HEK293 (cell line): ENCODE measurements around the gene ZNF335.

Experiments used
- EGR2 ChIP-seq: fragments of 450-650 bp; formaldehyde crosslinking; IDR thresholded peaks from 2 replicates; pipeline ENCODE4 v1.5.1; 2016; ENCODE audit warnings: low read depth, missing biosample characterization, missing genetic modification characterization
- GLI4 ChIP-seq: fragments of 450-650 bp; formaldehyde crosslinking; IDR thresholded peaks from 2 replicates; pipeline ENCODE4 v1.5.1; 2016; ENCODE audit warnings: missing biosample characterization, missing genetic modification characterization
- GLIS2 ChIP-seq: fragments of 450-650 bp; formaldehyde crosslinking; IDR thresholded peaks from 2 replicates; pipeline ENCODE4 v1.5.1; 2016; ENCODE audit warnings: missing biosample characterization, missing genetic modification characterization
- PBX3 ChIP-seq: sonication (generic); formaldehyde crosslinking; IDR thresholded peaks from 2 replicates; pipeline ENCODE4 v1.8.1; 2022; ENCODE audit warnings: mild to moderate bottlenecking, moderate library complexity, missing genetic modification reagents
- SETDB1 ChIP-seq: IDR thresholded peaks from one replicate; pipeline ENCODE4 v1.6.1; 2017; ENCODE audit warnings: mild to moderate bottlenecking, low read length, moderate library complexity, mixed read lengths; ENCODE audit not compliant: insufficient read length
- YY1 ChIP-seq: fragments of 450-650 bp; formaldehyde crosslinking; IDR thresholded peaks from 2 replicates; pipeline ENCODE4 v1.5.1; 2018; ENCODE audit warnings: missing biosample characterization, missing genetic modification characterization
- ZBTB1 ChIP-seq: fragments of 450-650 bp; formaldehyde crosslinking; IDR thresholded peaks from 2 replicates; pipeline ENCODE4 v1.5.1; 2016; ENCODE audit warnings: missing biosample characterization, missing genetic modification characterization
- ZBTB7A ChIP-seq: fragments of 450-650 bp; formaldehyde crosslinking; IDR thresholded peaks from 2 replicates; pipeline ENCODE4 v1.5.1; 2016; ENCODE audit warnings: low read depth, missing biosample characterization, missing genetic modification characterization
- ZFP37 ChIP-seq: fragments of 450-650 bp; formaldehyde crosslinking; IDR thresholded peaks from 2 replicates; pipeline ENCODE4 v1.5.1; 2016; ENCODE audit warnings: missing biosample characterization, missing genetic modification characterization
- ZNF121 ChIP-seq: fragments of 450-650 bp; formaldehyde crosslinking; IDR thresholded peaks from 2 replicates; pipeline ENCODE4 v1.5.1; 2016; ENCODE audit warnings: missing biosample characterization, missing genetic modification characterization
- ZNF157 ChIP-seq: fragments of 450-650 bp; formaldehyde crosslinking; IDR thresholded peaks from 2 replicates; pipeline ENCODE4 v1.5.1; 2016; ENCODE audit warnings: missing biosample characterization, missing genetic modification characterization
- ZNF169 ChIP-seq: fragments of 450-650 bp; formaldehyde crosslinking; IDR thresholded peaks from 2 replicates; pipeline ENCODE4 v1.5.1; 2016; ENCODE audit warnings: missing biosample characterization, missing genetic modification characterization
- ZNF280C ChIP-seq: fragments of 450-650 bp; formaldehyde crosslinking; IDR thresholded peaks from 2 replicates; pipeline ENCODE4 v1.5.1; 2016; ENCODE audit warnings: missing biosample characterization, missing genetic modification characterization
- ZNF324 ChIP-seq: fragments of 450-650 bp; formaldehyde crosslinking; IDR thresholded peaks from 2 replicates; pipeline ENCODE4 v1.5.1; 2016; ENCODE audit warnings: missing biosample characterization, missing genetic modification characterization
- ZNF341 ChIP-seq: fragments of 450-650 bp; formaldehyde crosslinking; IDR thresholded peaks from 2 replicates; pipeline ENCODE4; 2016; ENCODE audit warnings: low read depth, missing biosample characterization, missing genetic modification characterization
- ZNF37A ChIP-seq: fragments of 450-650 bp; IDR thresholded peaks from 2 replicates; pipeline ENCODE4 v1.5.1; 2018; ENCODE audit warnings: missing biosample characterization, missing genetic modification characterization
- ZNF473 ChIP-seq: fragments of 450-650 bp; formaldehyde crosslinking; IDR thresholded peaks from 2 replicates; pipeline ENCODE4 v1.5.1; 2017; ENCODE audit warnings: missing biosample characterization, missing genetic modification characterization
- ZNF555 ChIP-seq: fragments of 450-650 bp; formaldehyde crosslinking; conservative IDR thresholded peaks from 2 replicates; pipeline ENCODE4 v1.5.1; 2017; ENCODE audit warnings: missing biosample characterization, mild to moderate bottlenecking, missing genetic modification characterization, inconsistent platforms
- ZNF558 ChIP-seq: fragments of 450-650 bp; formaldehyde crosslinking; IDR thresholded peaks from 2 replicates; pipeline ENCODE4 v1.5.1; 2016; ENCODE audit warnings: missing biosample characterization, missing genetic modification characterization
- ZNF621 ChIP-seq: fragments of 450-650 bp; formaldehyde crosslinking; IDR thresholded peaks from 2 replicates; pipeline ENCODE4 v1.5.1; 2017; ENCODE audit warnings: missing biosample characterization, missing genetic modification characterization
- ZNF701 ChIP-seq: fragments of 450-650 bp; formaldehyde crosslinking; IDR thresholded peaks from 2 replicates; pipeline ENCODE4 v1.5.1; 2016; ENCODE audit warnings: missing biosample characterization, missing genetic modification characterization
- ZNF791 ChIP-seq: fragments of 450-650 bp; formaldehyde crosslinking; IDR thresholded peaks from 2 replicates; pipeline ENCODE4 v1.5.1; 2016; ENCODE audit warnings: missing biosample characterization, missing genetic modification characterization
- ZNF843 ChIP-seq: fragments of 450-650 bp; formaldehyde crosslinking; IDR thresholded peaks from 2 replicates; pipeline ENCODE4 v1.5.1; 2016; ENCODE audit warnings: missing biosample characterization, missing genetic modification characterization
- ZSCAN30 ChIP-seq: fragments of 450-650 bp; IDR thresholded peaks from 2 replicates; pipeline ENCODE4 v1.5.1; 2018; ENCODE audit warnings: missing biosample characterization, mild to moderate bottlenecking, missing genetic modification characterization, moderate library complexity
- ZSCAN5A ChIP-seq: fragments of 450-650 bp; formaldehyde crosslinking; IDR thresholded peaks from 2 replicates; pipeline ENCODE4 v1.5.1; 2016; ENCODE audit warnings: missing biosample characterization, missing genetic modification characterization
- TF ChIP-seq, protein P1 (sequence below): fragments of 450-650 bp; formaldehyde crosslinking; IDR thresholded peaks from 2 replicates; pipeline ENCODE4 v1.5.1; 2017; ENCODE audit warnings: missing biosample characterization, missing genetic modification characterization
- TF ChIP-seq, protein P2 (sequence below): fragments of 450-650 bp; formaldehyde crosslinking; IDR thresholded peaks from 2 replicates; pipeline ENCODE4 v1.5.0; 2017; ENCODE audit warnings: missing biosample characterization, missing genetic modification characterization, borderline replicate concordance
- TF ChIP-seq, protein P3 (sequence below): fragments of 450-650 bp; formaldehyde crosslinking; optimal IDR thresholded peaks from 2 replicates; pipeline ENCODE3; 2016; ENCODE audit warnings: missing biosample characterization, mild to moderate bottlenecking, missing genetic modification characterization

Gene ZNF335

GRCh38 chr20:45934586-45935415, 37.2 kb downstream of the ZNF335 start, which contains the start of gene PCIF1 (continued):
- TF ChIP-seq ZSCAN30 (tag by site-specific recombination) (peak; percentile 85), ZNF555 (no peak), GLI4 (tag by site-specific recombination) (peak; percentile 65; the same call in 1 of the 2 replicates), ZFP37 (peak; percentile 93), EGR2 (tag by site-specific recombination) (peak; percentile 79), ZNF169 (tag by site-specific recombination) (peak; percentile 64; the same call in 1 of the 2 replicates), ZNF843 (0 out of 2 replicates have a peak, but pooled peaks have one; percentile 30), GLIS2 (tag by site-specific recombination) (peak; percentile 88), ZNF37A (peak; percentile 18; the same call in 1 of the 2 replicates), YY1 (tag by site-specific recombination) (peak; percentile 100), ZSCAN5A (tag by site-specific recombination) (peak; percentile 92), SETDB1 (no peak), ZNF324 (tag by site-specific recombination) (peak; percentile 95), ZNF473 (tag by site-specific recombination) (no peak), ZNF280C (tag by site-specific recombination) (no peak), ZNF701 (tag by site-specific recombination) (no peak), PBX3 (peak; percentile 39; the same call in 1 of the 2 replicates), ZNF621 (tag by site-specific recombination) (no peak), ZNF791 (tag by site-specific recombination) (no peak), ZBTB7A (tag by site-specific recombination) (peak; percentile 78), ZBTB1 (tag by site-specific recombination) (0 out of 2 replicates have a peak, but pooled peaks have one; percentile 52), ZNF341 (no peak), ZNF121 (0 out of 2 replicates have a peak, but pooled peaks have one; percentile 11), ZNF157 (tag by site-specific recombination) (no peak), ZNF558 (tag by site-specific recombination) (no peak)
- TF ChIP-seq, protein P1, sequence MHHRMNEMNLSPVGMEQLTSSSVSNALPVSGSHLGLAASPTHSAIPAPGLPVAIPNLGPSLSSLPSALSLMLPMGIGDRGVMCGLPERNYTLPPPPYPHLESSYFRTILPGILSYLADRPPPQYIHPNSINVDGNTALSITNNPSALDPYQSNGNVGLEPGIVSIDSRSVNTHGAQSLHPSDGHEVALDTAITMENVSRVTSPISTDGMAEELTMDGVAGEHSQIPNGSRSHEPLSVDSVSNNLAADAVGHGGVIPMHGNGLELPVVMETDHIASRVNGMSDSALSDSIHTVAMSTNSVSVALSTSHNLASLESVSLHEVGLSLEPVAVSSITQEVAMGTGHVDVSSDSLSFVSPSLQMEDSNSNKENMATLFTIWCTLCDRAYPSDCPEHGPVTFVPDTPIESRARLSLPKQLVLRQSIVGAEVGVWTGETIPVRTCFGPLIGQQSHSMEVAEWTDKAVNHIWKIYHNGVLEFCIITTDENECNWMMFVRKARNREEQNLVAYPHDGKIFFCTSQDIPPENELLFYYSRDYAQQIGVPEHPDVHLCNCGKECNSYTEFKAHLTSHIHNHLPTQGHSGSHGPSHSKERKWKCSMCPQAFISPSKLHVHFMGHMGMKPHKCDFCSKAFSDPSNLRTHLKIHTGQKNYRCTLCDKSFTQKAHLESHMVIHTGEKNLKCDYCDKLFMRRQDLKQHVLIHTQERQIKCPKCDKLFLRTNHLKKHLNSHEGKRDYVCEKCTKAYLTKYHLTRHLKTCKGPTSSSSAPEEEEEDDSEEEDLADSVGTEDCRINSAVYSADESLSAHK (tag by site-specific recombination): peak; percentile 65; the same call in 1 of the 2 replicates
- TF ChIP-seq, protein P2, sequence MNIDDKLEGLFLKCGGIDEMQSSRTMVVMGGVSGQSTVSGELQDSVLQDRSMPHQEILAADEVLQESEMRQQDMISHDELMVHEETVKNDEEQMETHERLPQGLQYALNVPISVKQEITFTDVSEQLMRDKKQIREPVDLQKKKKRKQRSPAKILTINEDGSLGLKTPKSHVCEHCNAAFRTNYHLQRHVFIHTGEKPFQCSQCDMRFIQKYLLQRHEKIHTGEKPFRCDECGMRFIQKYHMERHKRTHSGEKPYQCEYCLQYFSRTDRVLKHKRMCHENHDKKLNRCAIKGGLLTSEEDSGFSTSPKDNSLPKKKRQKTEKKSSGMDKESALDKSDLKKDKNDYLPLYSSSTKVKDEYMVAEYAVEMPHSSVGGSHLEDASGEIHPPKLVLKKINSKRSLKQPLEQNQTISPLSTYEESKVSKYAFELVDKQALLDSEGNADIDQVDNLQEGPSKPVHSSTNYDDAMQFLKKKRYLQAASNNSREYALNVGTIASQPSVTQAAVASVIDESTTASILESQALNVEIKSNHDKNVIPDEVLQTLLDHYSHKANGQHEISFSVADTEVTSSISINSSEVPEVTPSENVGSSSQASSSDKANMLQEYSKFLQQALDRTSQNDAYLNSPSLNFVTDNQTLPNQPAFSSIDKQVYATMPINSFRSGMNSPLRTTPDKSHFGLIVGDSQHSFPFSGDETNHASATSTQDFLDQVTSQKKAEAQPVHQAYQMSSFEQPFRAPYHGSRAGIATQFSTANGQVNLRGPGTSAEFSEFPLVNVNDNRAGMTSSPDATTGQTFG: peak; percentile 40; the same call in 1 of the 2 replicates
- TF ChIP-seq, protein P3, sequence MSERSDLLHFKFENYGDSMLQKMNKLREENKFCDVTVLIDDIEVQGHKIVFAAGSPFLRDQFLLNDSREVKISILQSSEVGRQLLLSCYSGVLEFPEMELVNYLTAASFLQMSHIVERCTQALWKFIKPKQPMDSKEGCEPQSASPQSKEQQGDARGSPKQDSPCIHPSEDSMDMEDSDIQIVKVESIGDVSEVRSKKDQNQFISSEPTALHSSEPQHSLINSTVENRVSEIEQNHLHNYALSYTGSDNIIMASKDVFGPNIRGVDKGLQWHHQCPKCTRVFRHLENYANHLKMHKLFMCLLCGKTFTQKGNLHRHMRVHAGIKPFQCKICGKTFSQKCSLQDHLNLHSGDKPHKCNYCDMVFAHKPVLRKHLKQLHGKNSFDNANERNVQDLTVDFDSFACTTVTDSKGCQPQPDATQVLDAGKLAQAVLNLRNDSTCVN (tag by site-specific recombination): peak; percentile 88
